Measurements from ENCODE around the gene DEPP1.

DNA sequence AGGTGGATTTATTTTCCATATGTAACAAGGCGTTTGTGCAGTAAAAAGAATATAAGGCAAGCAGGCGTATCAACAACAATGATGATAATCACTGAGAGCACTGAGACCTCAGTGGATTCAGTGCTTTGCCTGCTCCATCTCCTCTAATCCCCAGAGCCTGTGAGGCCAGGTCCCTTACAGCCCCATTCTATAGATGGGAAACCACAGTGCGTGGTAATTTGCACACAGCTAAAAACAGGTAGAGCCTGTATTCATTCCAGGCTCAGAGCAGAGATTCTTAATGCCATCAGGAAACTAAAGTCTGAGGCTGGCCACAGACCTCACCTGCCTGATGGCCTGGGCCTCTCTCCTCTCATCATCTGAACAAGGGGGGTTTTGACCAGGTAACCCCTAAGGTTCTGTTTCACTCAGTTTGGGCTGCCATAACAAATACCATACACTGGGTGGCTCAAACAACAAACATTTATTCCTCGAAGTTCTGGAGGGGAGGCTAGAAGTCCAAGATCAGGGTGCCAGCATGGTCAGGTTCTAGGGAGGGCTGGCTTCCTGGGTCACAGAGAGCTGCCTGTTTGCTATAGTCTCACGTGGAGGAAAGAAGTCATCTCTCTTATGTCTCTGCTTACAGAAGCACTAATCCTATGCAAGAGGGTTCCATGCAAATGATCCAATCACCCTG, 29.3 kb downstream of the DEPP1 start:
- TF ChIP-seq CTCF (IDR thresholded peaks at IDR 0.05; ENCODE audit: low read depth, low read length, missing input control): no peak
- TF ChIP-seq JUND (IDR thresholded peaks at IDR 0.05): no peak
- no peak for TF ChIP-seq MAX (IDR thresholded peaks at IDR 0.05)
- TF ChIP-seq TAF1 (conservative IDR thresholded peaks at IDR 0.05): no peak
- TF ChIP-seq GABPA (IDR thresholded peaks at IDR 0.05 in 1 of 2, conservative IDR thresholded peaks at IDR 0.05 in 1 of 2): no peak
- no peak for TF ChIP-seq YY1 (IDR thresholded peaks at IDR 0.05)
- TF ChIP-seq HNF4A (conservative IDR thresholded peaks at IDR 0.05): no peak
- TF ChIP-seq ZBTB33 (IDR thresholded peaks at IDR 0.05): no peak
- TF ChIP-seq SP1 (IDR thresholded peaks at IDR 0.05): no peak
- TF ChIP-seq RXRA (IDR thresholded peaks at IDR 0.05): no peak
- TF ChIP-seq, protein P1, sequence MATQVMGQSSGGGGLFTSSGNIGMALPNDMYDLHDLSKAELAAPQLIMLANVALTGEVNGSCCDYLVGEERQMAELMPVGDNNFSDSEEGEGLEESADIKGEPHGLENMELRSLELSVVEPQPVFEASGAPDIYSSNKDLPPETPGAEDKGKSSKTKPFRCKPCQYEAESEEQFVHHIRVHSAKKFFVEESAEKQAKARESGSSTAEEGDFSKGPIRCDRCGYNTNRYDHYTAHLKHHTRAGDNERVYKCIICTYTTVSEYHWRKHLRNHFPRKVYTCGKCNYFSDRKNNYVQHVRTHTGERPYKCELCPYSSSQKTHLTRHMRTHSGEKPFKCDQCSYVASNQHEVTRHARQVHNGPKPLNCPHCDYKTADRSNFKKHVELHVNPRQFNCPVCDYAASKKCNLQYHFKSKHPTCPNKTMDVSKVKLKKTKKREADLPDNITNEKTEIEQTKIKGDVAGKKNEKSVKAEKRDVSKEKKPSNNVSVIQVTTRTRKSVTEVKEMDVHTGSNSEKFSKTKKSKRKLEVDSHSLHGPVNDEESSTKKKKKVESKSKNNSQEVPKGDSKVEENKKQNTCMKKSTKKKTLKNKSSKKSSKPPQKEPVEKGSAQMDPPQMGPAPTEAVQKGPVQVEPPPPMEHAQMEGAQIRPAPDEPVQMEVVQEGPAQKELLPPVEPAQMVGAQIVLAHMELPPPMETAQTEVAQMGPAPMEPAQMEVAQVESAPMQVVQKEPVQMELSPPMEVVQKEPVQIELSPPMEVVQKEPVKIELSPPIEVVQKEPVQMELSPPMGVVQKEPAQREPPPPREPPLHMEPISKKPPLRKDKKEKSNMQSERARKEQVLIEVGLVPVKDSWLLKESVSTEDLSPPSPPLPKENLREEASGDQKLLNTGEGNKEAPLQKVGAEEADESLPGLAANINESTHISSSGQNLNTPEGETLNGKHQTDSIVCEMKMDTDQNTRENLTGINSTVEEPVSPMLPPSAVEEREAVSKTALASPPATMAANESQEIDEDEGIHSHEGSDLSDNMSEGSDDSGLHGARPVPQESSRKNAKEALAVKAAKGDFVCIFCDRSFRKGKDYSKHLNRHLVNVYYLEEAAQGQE (IDR thresholded peaks at IDR 0.05): no peak
- no peak for TF ChIP-seq FOXA1 (IDR thresholded peaks at IDR 0.05)
- TF ChIP-seq RAD21 (IDR thresholded peaks at IDR 0.05): no peak
- no peak for TF ChIP-seq FOXA2 (IDR thresholded peaks at IDR 0.05)
